ENCODE measurements around the gene GIT1.

GRCh38 chr17:29568331-29569244, 20.9 kb downstream of the GIT1 start, which contains the start of gene TP53I13:
- TF ChIP-seq REST (IDR thresholded peaks at IDR 0.05), result no peak
- no peak for TF ChIP-seq HNF4G (IDR thresholded peaks at IDR 0.05)
- no peak for TF ChIP-seq CTCF (IDR thresholded peaks at IDR 0.05; ENCODE audit: low read depth, low read length, missing input control)
- TF ChIP-seq SP1 (IDR thresholded peaks at IDR 0.05), result no peak
- no peak for TF ChIP-seq TAF1 (conservative IDR thresholded peaks at IDR 0.05)
- no peak for TF ChIP-seq YY1 (IDR thresholded peaks at IDR 0.05)
- no peak for TF ChIP-seq FOXA2 (IDR thresholded peaks at IDR 0.05)
- TF ChIP-seq JUND (IDR thresholded peaks at IDR 0.05), result no peak
- no peak for TF ChIP-seq ZBTB33 (IDR thresholded peaks at IDR 0.05)
